HCT116 (cell line): ENCODE results near the gene ADGRG1. TPM values are rescaled to one million over a fixed set of nuclear protein-coding genes. Genes with fewer than 3 reads are reported as not detected.
A peak's percentile ranks its signal among the peaks of the same experiment; 100 is the strongest.

Experiments used
- ATAC-seq: fragments of 200-7000 bp; cut with Tn5 transposase; 2 replicates; pipeline ENCODE4 v1.9.1; 2020; ENCODE audit warnings: mild to moderate bottlenecking, moderate library complexity
- BruUV-seq: library from RNA; stranded (reverse); fragments of 400-500 nt; replicated peaks from 2 replicates; lab custom pipeline; 2021; lab: Mats Ljungman, UMichigan
- CTCF ChIA-PET: fragments of 300-600 bp; sonication (Branson Sonifier 250); formaldehyde crosslinking; loops from one replicate; lab custom pipeline; 2021; ENCODE audit warnings: antibody characterized with exemption; lab: Charles Lee
- POLR2A ChIA-PET: fragments of 300-600, 350-600 bp; sonication (Branson Sonifier 250); formaldehyde crosslinking; loops from one replicate; lab custom pipeline; 2021; ENCODE audit warnings: antibody characterized with exemption; lab: Charles Lee
- RAD21 ChIA-PET, 2 experiments: fragments of 300-600 bp; sonication (Branson Sonifier 250); formaldehyde crosslinking; loops; one replicate each; lab custom pipeline; 2023; ENCODE audit warnings: low total read pairs in 2 of 2; ENCODE audit not compliant: uncharacterized antibody in 2 of 2, unreplicated experiment in 2 of 2, low non-redundant PET in 1 of 2; lab: Charles Lee
- DNase-seq: peaks from one replicate; pipeline ENCODE4 v3.0.0-alpha.2; 2010; ENCODE audit warnings: low read depth, low spot score
- H2AFZ ChIP-seq: fragments of 200-600 bp; shearing (Covaris generic), sonication (generic); 2 replicates; pipeline ENCODE4 v1.6.1; 2017; ENCODE audit warnings: low read depth, mixed run types, mixed read lengths, antibody characterized with exemption, low read length; ENCODE audit not compliant: poor library complexity, severe bottlenecking
- H3K27ac ChIP-seq: 2 replicates; pipeline ENCODE4 v1.5.1; 2012; ENCODE audit warnings: low read depth, low read length
- H3K27me3 ChIP-seq: fragments of 200-600 bp; sonication (generic); 2 replicates; pipeline ENCODE4 v1.6.1; 2016; ENCODE audit warnings: mixed run types, low read length, mixed read lengths; ENCODE audit not compliant: insufficient read depth
- H3K36me3 ChIP-seq, 2 experiments: fragments of 200-500 bp in 1 of 2; fragments of 200-600 bp in 1 of 2; sonication (Bioruptor generic) in 1 of 2; sonication (generic) in 1 of 2; 2 replicates each; pipeline versions ENCODE4 v1.5.1 to v1.6.1; 2014 to 2016; ENCODE audit warnings: low read length in 2 of 2, inconsistent platforms in 1 of 2, mixed read lengths in 1 of 2, mixed run types in 1 of 2; ENCODE audit not compliant: insufficient read depth in 2 of 2, control insufficient read depth in 1 of 2
- H3K4me1 ChIP-seq, 2 experiments: fragments of 200-600 bp in 1 of 2; sonication (generic) in 1 of 2; 2 replicates each; pipeline versions ENCODE4 v1.5.1 to v1.6.1; 2012 to 2017; ENCODE audit warnings: low read length in 2 of 2, inconsistent platforms in 1 of 2, mild to moderate bottlenecking in 1 of 2, mixed read lengths in 1 of 2, mixed run types in 1 of 2, moderate library complexity in 1 of 2; ENCODE audit not compliant: insufficient read depth in 2 of 2, control insufficient read depth in 1 of 2
- H3K4me2 ChIP-seq: fragments of 200-600 bp; sonication (generic); 2 replicates; pipeline ENCODE4 v1.6.1; 2017; ENCODE audit warnings: mixed run types, low read length, mixed read lengths
- H3K4me3 ChIP-seq, 2 experiments: fragments of 200-600 bp in 1 of 2; sonication (generic) in 1 of 2; replicated peaks in 1 of 2; 2 replicates each; pipeline ENCODE4 v1.5.1; 2011 to 2016; ENCODE audit warnings: low read length in 2 of 2, control low read depth in 1 of 2, low read depth in 1 of 2, mild to moderate bottlenecking in 1 of 2, mixed read lengths in 1 of 2, mixed run types in 1 of 2
- H3K79me2 ChIP-seq: fragments of 200-600 bp; sonication (generic); 2 replicates; pipeline ENCODE4 v1.6.1; 2017; ENCODE audit warnings: mild to moderate bottlenecking, mixed run types, low read length, moderate library complexity, mixed read lengths; ENCODE audit not compliant: insufficient read depth
- H3K9ac ChIP-seq: fragments of 200-600 bp; sonication (generic); 2 replicates; pipeline ENCODE4 v1.6.1; 2016; ENCODE audit warnings: low read length, mixed read lengths
- H3K9me2 ChIP-seq: fragments of 200-600 bp; sonication (generic), shearing (Covaris generic); 2 replicates; pipeline ENCODE4 v1.6.1; 2017; ENCODE audit warnings: mixed run types, mild to moderate bottlenecking, moderate library complexity; ENCODE audit not compliant: insufficient read depth
- H3K9me3 ChIP-seq, 2 experiments: fragments of 200-500 bp in 1 of 2; fragments of 200-600 bp in 1 of 2; sonication (Bioruptor generic) in 1 of 2; sonication (generic) in 1 of 2; 2 replicates each; pipeline ENCODE4 v1.6.1; 2014 to 2017; ENCODE audit warnings: low read length in 2 of 2, mixed read lengths in 2 of 2, inconsistent platforms in 1 of 2, low read depth in 1 of 2, mild to moderate bottlenecking in 1 of 2, mixed run types in 1 of 2, moderate library complexity in 1 of 2; ENCODE audit not compliant: control insufficient read depth in 1 of 2, insufficient read depth in 1 of 2
- H4K20me1 ChIP-seq: fragments of 200-600 bp; sonication (generic), shearing (Covaris generic); 2 replicates; pipeline ENCODE4 v1.6.1; 2017; ENCODE audit warnings: mixed run types, mild to moderate bottlenecking, moderate library complexity; ENCODE audit not compliant: insufficient read depth
- CEBPB ChIP-seq: IDR thresholded peaks from 2 replicates; pipeline ENCODE4 v1.6.1; 2012; ENCODE audit warnings: low read depth
- ELF1 ChIP-seq: IDR thresholded peaks from 2 replicates; pipeline ENCODE4 v1.6.1; 2012; ENCODE audit warnings: low read depth, borderline replicate concordance
- EZH2 ChIP-seq: fragments of 200-600 bp; sonication (generic); IDR thresholded peaks from 2 replicates; pipeline ENCODE4 v1.6.1; 2017; ENCODE audit warnings: antibody characterized with exemption, mixed run types
- JUND ChIP-seq: IDR thresholded peaks from 2 replicates; pipeline ENCODE4 v1.6.1; 2012
- RAD21 ChIP-seq: IDR thresholded peaks from 2 replicates; pipeline ENCODE4 v1.6.1; 2012; ENCODE audit warnings: low read depth, mild to moderate bottlenecking
- SRF ChIP-seq: IDR thresholded peaks from 2 replicates; pipeline ENCODE4 v1.6.1; 2012; ENCODE audit warnings: low read depth
- YY1 ChIP-seq: IDR thresholded peaks from 2 replicates; pipeline ENCODE4 v1.6.1; 2011; ENCODE audit warnings: low read length, low read depth, moderate library complexity, mild to moderate bottlenecking; ENCODE audit not compliant: insufficient replicate concordance; ENCODE audit errors: extremely low read depth
- intact Hi-C: fragments of 100-400 bp; cut with micrococcal nuclease; formaldehyde crosslinking; loops from 2 replicates; pipeline ENCODE4 v1.10.0; 2022
- total RNA-seq: library from RNA; stranded (reverse); gene quantifications from one replicate; pipeline ENCODE4 v1.2.1, GENCODE V29; 2021; ENCODE audit not compliant: unreplicated experiment
- TF ChIP-seq, protein P1 (sequence below): IDR thresholded peaks from 2 replicates; pipeline ENCODE4 v1.6.1; 2012; ENCODE audit warnings: low read depth
- TF ChIP-seq, protein P2 (sequence below): IDR thresholded peaks from 2 replicates; pipeline ENCODE4 v1.6.1; 2011; ENCODE audit warnings: mild to moderate bottlenecking, low read length, moderate library complexity; ENCODE audit not compliant: insufficient replicate concordance; ENCODE audit errors: extremely low read depth

The ADGRG1 gene
- total RNA-seq, 1 experiment from 2014 or later = 36.4 TPM

DNA sequence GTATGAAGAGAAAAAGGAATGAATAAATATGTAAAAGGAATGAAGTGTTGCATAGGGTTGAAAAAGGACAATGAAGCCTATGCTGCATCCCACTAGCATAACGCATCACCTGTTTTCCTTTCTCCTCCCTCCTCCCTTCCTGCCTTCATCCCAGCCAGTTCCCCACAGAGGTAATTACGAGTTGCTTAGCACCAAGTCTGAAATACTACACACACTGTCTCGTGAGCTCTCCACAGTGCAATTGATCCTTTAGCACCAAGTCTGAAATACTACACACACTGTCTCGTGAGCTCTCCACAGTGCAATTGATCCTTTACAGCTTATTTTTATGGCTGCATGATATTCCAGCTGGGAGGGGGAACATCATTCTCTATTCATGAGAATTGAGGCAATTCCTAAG lies 65.1 kb downstream of the ADGRG1 start:
- Histone ChIP-seq H3K4me1 (peaks cover 0 to 4% of the 10 kb centered on the region in 2 experiments; a peak in 1 of 4 replicates), H3K9ac (no peak overlapping the region), H3K79me2 (no peaks in the 10 kb centered on the region), H3K9me3 (no peaks in the 10 kb centered on the region), H3K27me3 (no peaks in the 10 kb centered on the region), H3K36me3 (no peaks in the 10 kb centered on the region), H4K20me1 (no peaks in the 10 kb centered on the region), H3K9me2 (no peaks in the 10 kb centered on the region), H3K27ac (no peak overlapping the region), H3K4me3 (no peak overlapping the region), H2AFZ (no peak overlapping the region), H3K4me2 (no peak overlapping the region)
- BruUV-seq = no TSS peak
- TF ChIP-seq JUND (no peak), YY1 (no peak), ELF1 (no peak)
- TF ChIP-seq, protein P1, sequence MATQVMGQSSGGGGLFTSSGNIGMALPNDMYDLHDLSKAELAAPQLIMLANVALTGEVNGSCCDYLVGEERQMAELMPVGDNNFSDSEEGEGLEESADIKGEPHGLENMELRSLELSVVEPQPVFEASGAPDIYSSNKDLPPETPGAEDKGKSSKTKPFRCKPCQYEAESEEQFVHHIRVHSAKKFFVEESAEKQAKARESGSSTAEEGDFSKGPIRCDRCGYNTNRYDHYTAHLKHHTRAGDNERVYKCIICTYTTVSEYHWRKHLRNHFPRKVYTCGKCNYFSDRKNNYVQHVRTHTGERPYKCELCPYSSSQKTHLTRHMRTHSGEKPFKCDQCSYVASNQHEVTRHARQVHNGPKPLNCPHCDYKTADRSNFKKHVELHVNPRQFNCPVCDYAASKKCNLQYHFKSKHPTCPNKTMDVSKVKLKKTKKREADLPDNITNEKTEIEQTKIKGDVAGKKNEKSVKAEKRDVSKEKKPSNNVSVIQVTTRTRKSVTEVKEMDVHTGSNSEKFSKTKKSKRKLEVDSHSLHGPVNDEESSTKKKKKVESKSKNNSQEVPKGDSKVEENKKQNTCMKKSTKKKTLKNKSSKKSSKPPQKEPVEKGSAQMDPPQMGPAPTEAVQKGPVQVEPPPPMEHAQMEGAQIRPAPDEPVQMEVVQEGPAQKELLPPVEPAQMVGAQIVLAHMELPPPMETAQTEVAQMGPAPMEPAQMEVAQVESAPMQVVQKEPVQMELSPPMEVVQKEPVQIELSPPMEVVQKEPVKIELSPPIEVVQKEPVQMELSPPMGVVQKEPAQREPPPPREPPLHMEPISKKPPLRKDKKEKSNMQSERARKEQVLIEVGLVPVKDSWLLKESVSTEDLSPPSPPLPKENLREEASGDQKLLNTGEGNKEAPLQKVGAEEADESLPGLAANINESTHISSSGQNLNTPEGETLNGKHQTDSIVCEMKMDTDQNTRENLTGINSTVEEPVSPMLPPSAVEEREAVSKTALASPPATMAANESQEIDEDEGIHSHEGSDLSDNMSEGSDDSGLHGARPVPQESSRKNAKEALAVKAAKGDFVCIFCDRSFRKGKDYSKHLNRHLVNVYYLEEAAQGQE = no peak
- intact Hi-C loops = no loop called here
- ChIA-PET CTCF (no interaction called here), POLR2A (no interaction called here), RAD21 (no interaction called here)
- DNase-seq = no peak
- ATAC-seq = no peak

DNA sequence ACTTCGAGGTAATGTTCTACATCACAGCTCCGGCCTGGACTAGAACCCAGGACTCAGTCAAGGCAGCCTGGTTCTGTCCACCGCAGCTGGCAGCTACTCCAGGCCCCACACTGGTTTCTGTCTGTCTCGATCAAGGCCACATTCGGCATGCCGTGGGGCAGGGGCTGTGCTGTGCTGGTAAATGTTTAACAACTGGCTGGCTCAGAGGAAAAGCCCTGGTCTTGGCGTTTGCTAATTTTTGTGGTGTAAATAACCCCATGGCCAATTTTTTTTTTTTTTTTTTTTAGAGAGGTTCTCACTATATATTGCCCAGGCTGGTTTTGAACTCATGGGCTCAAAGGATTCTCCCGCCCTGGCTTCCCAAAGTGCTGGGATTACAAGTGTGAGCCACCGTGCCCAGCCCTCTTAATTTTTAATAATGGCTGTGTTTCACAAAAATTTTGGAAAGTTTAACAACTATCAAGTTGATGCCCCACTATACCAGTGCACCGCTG lies 65.8 kb downstream of the ADGRG1 start:
- ChIA-PET RAD21 (interaction anchor here in 1 of 2 experiments (0.6 kb wide), 1 partner anchor 18 kb away, joined by 3 read pairs; no protein-coding TSS in a partner anchor), CTCF (no interaction called here), POLR2A (no interaction called here)
- no peaks in the 10 kb centered on the region for H3K9me3 ChIP-seq
- DNase-seq (no peak), ATAC-seq (peak; percentile 25)
- H3K4me1 ChIP-seq = peaks cover 0 to 4% of the 10 kb centered on the region in 2 experiments; a peak in 1 of 4 replicates
- peak overlapping the region; percentile 49 for H2AFZ ChIP-seq
- peak overlapping the region; percentile 66 for H3K4me2 ChIP-seq
- H3K9ac ChIP-seq = no peak overlapping the region
- no peaks in the 10 kb centered on the region for H3K79me2 ChIP-seq
- H3K9me2 ChIP-seq = no peaks in the 10 kb centered on the region
- H3K4me3 ChIP-seq = no peak overlapping the region
- no peak overlapping the region for H3K27ac ChIP-seq
- no peaks in the 10 kb centered on the region for H3K36me3 ChIP-seq
- no peaks in the 10 kb centered on the region for H3K27me3 ChIP-seq
- intact Hi-C loops = no loop called here
- no peaks in the 10 kb centered on the region for H4K20me1 ChIP-seq
- no TSS peak for BruUV-seq
- TF ChIP-seq EZH2 (no peak), RAD21 (no peak), CEBPB (no peak), ELF1 (no peak), SRF (no peak)
- TF ChIP-seq, protein P2, sequence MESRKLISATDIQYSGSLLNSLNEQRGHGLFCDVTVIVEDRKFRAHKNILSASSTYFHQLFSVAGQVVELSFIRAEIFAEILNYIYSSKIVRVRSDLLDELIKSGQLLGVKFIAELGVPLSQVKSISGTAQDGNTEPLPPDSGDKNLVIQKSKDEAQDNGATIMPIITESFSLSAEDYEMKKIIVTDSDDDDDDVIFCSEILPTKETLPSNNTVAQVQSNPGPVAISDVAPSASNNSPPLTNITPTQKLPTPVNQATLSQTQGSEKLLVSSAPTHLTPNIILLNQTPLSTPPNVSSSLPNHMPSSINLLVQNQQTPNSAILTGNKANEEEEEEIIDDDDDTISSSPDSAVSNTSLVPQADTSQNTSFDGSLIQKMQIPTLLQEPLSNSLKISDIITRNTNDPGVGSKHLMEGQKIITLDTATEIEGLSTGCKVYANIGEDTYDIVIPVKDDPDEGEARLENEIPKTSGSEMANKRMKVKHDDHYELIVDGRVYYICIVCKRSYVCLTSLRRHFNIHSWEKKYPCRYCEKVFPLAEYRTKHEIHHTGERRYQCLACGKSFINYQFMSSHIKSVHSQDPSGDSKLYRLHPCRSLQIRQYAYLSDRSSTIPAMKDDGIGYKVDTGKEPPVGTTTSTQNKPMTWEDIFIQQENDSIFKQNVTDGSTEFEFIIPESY = no peak
- TF ChIP-seq, protein P1 = no peak
